NCI-H2029 (cell line): Measurements from ENCODE around the gene TMEM95.
"Not testable (repeated sequence)": the region's sequence is repeated elsewhere in the genome, so short reads cannot be mapped to it uniquely, and the experiment has no call there.

Source experiments
- DNase-seq: peaks from one replicate; lab custom pipeline; 2025; lab: John Stamatoyannopoulos, UW

The TMEM95 gene

GRCh38 chr17:7346761-7347614 lies 8.0 kb upstream of the TMEM95 start:
- DNase-seq: no peak

- DNase-seq: no peak
Measured at GRCh38 chr17:7347630-7348477, 7.1 kb upstream of the TMEM95 start.

GRCh38 chr17:7348478-7349242 lies 6.3 kb upstream of the TMEM95 start:
- no peak for DNase-seq

GRCh38 chr17:7351665-7352502 lies 3.1 kb upstream of the TMEM95 start, which contains the start of gene KCTD11:
TSS of gene KCTD11 (plus strand) at chr17:7352162.
- no peak for DNase-seq

GRCh38 chr17:7352503-7352889 lies 2.5 kb upstream of the TMEM95 start:
- no peak for DNase-seq

GRCh38 chr17:7352910-7353635 lies 1.9 kb upstream of the TMEM95 start:
- no peak for DNase-seq

- DNase-seq: no peak
Measured at GRCh38 chr17:7354262-7354843, 603 bp upstream of the TMEM95 start.

GRCh38 chr17:7355573-7355972 lies 617 bp downstream of the TMEM95 start:
- no peak for DNase-seq

- DNase-seq: peak; percentile 33
Measured at GRCh38 chr17:7356072-7356549, 1.2 kb downstream of the TMEM95 start.

GRCh38 chr17:7356756-7357155 lies 1.8 kb downstream of the TMEM95 start:
- DNase-seq: no peak

- DNase-seq: no peak
Measured at GRCh38 chr17:7357381-7357780, 2.4 kb downstream of the TMEM95 start.

- no peak for DNase-seq
Measured at GRCh38 chr17:7361906-7362305, 7.0 kb downstream of the TMEM95 start.

GRCh38 chr17:7363311-7363710 lies 8.4 kb downstream of the TMEM95 start:
- no peak for DNase-seq

GRCh38 chr17:7365963-7366362 lies 11.0 kb downstream of the TMEM95 start:
- not testable (repeated sequence) for DNase-seq

GRCh38 chr17:7367083-7367482 lies 12.1 kb downstream of the TMEM95 start:
- no peak for DNase-seq

- no peak for DNase-seq
Measured at GRCh38 chr17:7367918-7368598, 13.1 kb downstream of the TMEM95 start.

- not testable (repeated sequence) for DNase-seq
Measured at GRCh38 chr17:7368599-7368994, 13.6 kb downstream of the TMEM95 start.

- no peak for DNase-seq
Measured at GRCh38 chr17:7369825-7370224, 14.9 kb downstream of the TMEM95 start.

- DNase-seq: no peak
Measured at GRCh38 chr17:7370853-7371252, 15.9 kb downstream of the TMEM95 start.

GRCh38 chr17:7374353-7374752 lies 19.4 kb downstream of the TMEM95 start:
- DNase-seq: no peak
